H9 (cell line): ENCODE data around the gene F13A1. TPM values are rescaled to one million over a fixed set of nuclear protein-coding genes. Genes with fewer than 3 reads are reported as not detected.

ENCODE experiments used
- DNase-seq: peaks from one replicate; pipeline ENCODE4 v3.0.0-alpha.2; 2017
- H2AFZ ChIP-seq: one replicate; pipeline ENCODE4 v1.6.1; 2013; ENCODE audit warnings: mild to moderate bottlenecking, low read length, control low read depth, moderate library complexity
- H2AK5ac ChIP-seq: 2 replicates; pipeline ENCODE4 v1.6.1; 2013; ENCODE audit warnings: low read length, control low read depth, mixed read lengths; ENCODE audit not compliant: insufficient read length
- H2BK120ac ChIP-seq: one replicate; pipeline ENCODE4 v1.6.1; 2013; ENCODE audit warnings: low read depth, mild to moderate bottlenecking, low read length, control low read depth, inconsistent platforms; ENCODE audit not compliant: poor library complexity, severe bottlenecking
- H2BK12ac ChIP-seq: 2 replicates; pipeline ENCODE4 v1.6.1; 2013; ENCODE audit warnings: low read length, control low read depth, mixed read lengths, low read depth; ENCODE audit not compliant: insufficient read length
- H2BK15ac ChIP-seq: 2 replicates; pipeline ENCODE4 v1.6.1; 2013; ENCODE audit warnings: low read depth, low read length, control low read depth
- H2BK20ac ChIP-seq: one replicate; pipeline ENCODE4 v1.6.1; 2013; ENCODE audit warnings: low read depth, mild to moderate bottlenecking, low read length, control low read depth, inconsistent platforms; ENCODE audit not compliant: poor library complexity, severe bottlenecking
- H2BK5ac ChIP-seq: 2 replicates; pipeline ENCODE4 v1.6.1; 2013; ENCODE audit warnings: low read length, control low read depth, mixed read lengths; ENCODE audit not compliant: insufficient read length
- H3K14ac ChIP-seq: 2 replicates; pipeline ENCODE4 v1.6.1; 2013; ENCODE audit warnings: low read length, control low read depth; ENCODE audit not compliant: insufficient read depth
- H3K18ac ChIP-seq: 2 replicates; pipeline ENCODE4 v1.6.1; 2013; ENCODE audit warnings: low read depth, mild to moderate bottlenecking, mixed read lengths, low read length, control low read depth; ENCODE audit not compliant: insufficient read length
- H3K23ac ChIP-seq: 2 replicates; pipeline ENCODE4 v1.6.1; 2013; ENCODE audit warnings: low read length, control low read depth, mixed read lengths, low read depth; ENCODE audit not compliant: insufficient read length
- H3K23me2 ChIP-seq: 2 replicates; pipeline ENCODE4 v1.6.1; 2013; ENCODE audit warnings: low read depth, mild to moderate bottlenecking, mixed read lengths, low read length, control low read depth; ENCODE audit not compliant: insufficient read length, poor library complexity, severe bottlenecking
- H3K27ac ChIP-seq: 2 replicates; pipeline ENCODE4 v1.5.1; 2013; ENCODE audit warnings: low read length, control low read depth, mixed read lengths, low read depth; ENCODE audit not compliant: insufficient read length
- H3K27me3 ChIP-seq: 2 replicates; pipeline ENCODE4 v1.6.1; 2013; ENCODE audit warnings: low read length, control low read depth, inconsistent platforms; ENCODE audit not compliant: insufficient read depth
- H3K4ac ChIP-seq: 2 replicates; pipeline ENCODE4 v1.6.1; 2013; ENCODE audit warnings: low read depth, mild to moderate bottlenecking, control low read depth, inconsistent platforms, low read length, moderate library complexity
- H3K4me1 ChIP-seq: 2 replicates; pipeline ENCODE4 v1.6.1; 2013; ENCODE audit warnings: low read length, control low read depth, inconsistent platforms; ENCODE audit not compliant: insufficient read depth
- H3K4me2 ChIP-seq: 2 replicates; pipeline ENCODE4 v1.6.1; 2013; ENCODE audit warnings: low read length, control low read depth, mixed read lengths; ENCODE audit not compliant: insufficient read length, insufficient read depth
- H3K56ac ChIP-seq: 2 replicates; pipeline ENCODE4 v1.6.1; 2013; ENCODE audit warnings: low read depth, mild to moderate bottlenecking, mixed read lengths, low read length, control low read depth; ENCODE audit not compliant: insufficient read length
- H3K79me1 ChIP-seq: 2 replicates; pipeline ENCODE4 v1.6.1; 2013; ENCODE audit warnings: low read depth, mild to moderate bottlenecking, moderate library complexity, low read length, control low read depth, inconsistent platforms; ENCODE audit not compliant: insufficient read depth, poor library complexity, severe bottlenecking
- H3K79me2 ChIP-seq: 2 replicates; pipeline ENCODE4 v1.6.1; 2013; ENCODE audit warnings: low read length, control low read depth, inconsistent platforms; ENCODE audit not compliant: insufficient read depth
- H3K9ac ChIP-seq: 2 replicates; pipeline ENCODE4 v1.6.1; 2013; ENCODE audit warnings: low read length, control low read depth, mixed read lengths; ENCODE audit not compliant: insufficient read length; ENCODE audit errors: extremely low read depth
- H3K9me3 ChIP-seq: one replicate; pipeline ENCODE4 v1.6.1; 2013; ENCODE audit warnings: low read depth, low read length, inconsistent platforms; ENCODE audit not compliant: control insufficient read depth
- H3T11ph ChIP-seq: one replicate; pipeline ENCODE4 v1.6.1; 2013; ENCODE audit warnings: mild to moderate bottlenecking, low read length, control low read depth, inconsistent platforms
- H4K20me1 ChIP-seq: one replicate; pipeline ENCODE4 v1.6.1; 2013; ENCODE audit not compliant: control insufficient read depth, insufficient read length, insufficient read depth
- H4K5ac ChIP-seq: 2 replicates; pipeline ENCODE4 v1.6.1; 2013; ENCODE audit warnings: low read depth, mild to moderate bottlenecking, mixed read lengths, low read length, control low read depth; ENCODE audit not compliant: insufficient read length
- H4K8ac ChIP-seq: replicated peaks from 2 replicates; pipeline ENCODE4 v1.6.1; 2013; ENCODE audit warnings: low read length, control low read depth, mixed read lengths, low read depth; ENCODE audit not compliant: insufficient read length
- H4K91ac ChIP-seq: 2 replicates; pipeline ENCODE4 v1.6.1; 2013; ENCODE audit warnings: low read depth, mild to moderate bottlenecking, moderate library complexity, mixed read lengths, low read length, control low read depth; ENCODE audit not compliant: insufficient read length
- H3K27ac Mint-ChIP-seq, 3 experiments: 2 replicates in 2 of 3; 3 replicates in 1 of 3; pipeline ENCODE4 v1.8.0; 2020 to 2021; ENCODE audit warnings: mixed read lengths in 3 of 3, mild to moderate bottlenecking in 1 of 3, moderate library complexity in 1 of 3
- H3K27me3 Mint-ChIP-seq: 2 replicates; pipeline ENCODE4 v1.8.0; 2021; ENCODE audit warnings: low read depth, mild to moderate bottlenecking, moderate library complexity, mixed read lengths
- H3K36me3 Mint-ChIP-seq, 3 experiments: 2 replicates in 2 of 3; 3 replicates in 1 of 3; pipeline ENCODE4 v1.8.0; 2020 to 2021; ENCODE audit warnings: low read depth in 3 of 3, mixed read lengths in 3 of 3; ENCODE audit not compliant: insufficient read depth in 1 of 3
- H3K4me1 Mint-ChIP-seq, 2 experiments: 2 replicates each; pipeline ENCODE4 v1.8.0; 2020; ENCODE audit warnings: mixed read lengths in 2 of 2
- H3K4me3 Mint-ChIP-seq, 2 experiments: 2 replicates in 1 of 2; 3 replicates in 1 of 2; pipeline ENCODE4 v1.8.0; 2020 to 2021; ENCODE audit warnings: mild to moderate bottlenecking in 2 of 2, mixed read lengths in 2 of 2, moderate library complexity in 1 of 2
- H3K9me3 Mint-ChIP-seq, 2 experiments: 2 replicates in 1 of 2; 3 replicates in 1 of 2; pipeline ENCODE4 v1.8.0; 2020; ENCODE audit warnings: mild to moderate bottlenecking in 2 of 2, mixed read lengths in 2 of 2, moderate library complexity in 1 of 2
- WGBS: extraction: QIAGEN DNeasy Blood & Tissue Kit; methylation state at CpG from one replicate; pipeline ENCODE4 v1.1.7; 2013; ENCODE audit warnings: missing lambda C conversion rate, low lambda C conversion rate, mixed read lengths; ENCODE audit not compliant: insufficient read length; ENCODE audit errors: extremely low coverage; 5-methylcytosine and 5-hydroxymethylcytosine counted together
- long read RNA-seq: library from polyadenylated mRNA; unstranded; transcript quantifications from one replicate; pipeline ENCODE4 v2.0.0, GENCODE V29; 2020
- total RNA-seq: library from RNA; stranded (reverse); gene quantifications from 2 replicates; pipeline ENCODE4 v1.2.1, GENCODE V29; 2021
- TF ChIP-seq, protein P1 (sequence below): fragments of 200-600 bp; sonication (generic); conservative IDR thresholded peaks from 3 replicates; pipeline ENCODE4 v1.8.0; 2021; ENCODE audit warnings: antibody characterized with exemption, mild to moderate bottlenecking

The F13A1 gene
- total RNA-seq, result 0.15 and 0.18 TPM in 2 replicates
- long read RNA-seq, partial matches to known transcripts, result 0 of 1 reads
- long read RNA-seq, other reads (novel, unspliced or antisense), result 1 of 1 reads

DNA sequence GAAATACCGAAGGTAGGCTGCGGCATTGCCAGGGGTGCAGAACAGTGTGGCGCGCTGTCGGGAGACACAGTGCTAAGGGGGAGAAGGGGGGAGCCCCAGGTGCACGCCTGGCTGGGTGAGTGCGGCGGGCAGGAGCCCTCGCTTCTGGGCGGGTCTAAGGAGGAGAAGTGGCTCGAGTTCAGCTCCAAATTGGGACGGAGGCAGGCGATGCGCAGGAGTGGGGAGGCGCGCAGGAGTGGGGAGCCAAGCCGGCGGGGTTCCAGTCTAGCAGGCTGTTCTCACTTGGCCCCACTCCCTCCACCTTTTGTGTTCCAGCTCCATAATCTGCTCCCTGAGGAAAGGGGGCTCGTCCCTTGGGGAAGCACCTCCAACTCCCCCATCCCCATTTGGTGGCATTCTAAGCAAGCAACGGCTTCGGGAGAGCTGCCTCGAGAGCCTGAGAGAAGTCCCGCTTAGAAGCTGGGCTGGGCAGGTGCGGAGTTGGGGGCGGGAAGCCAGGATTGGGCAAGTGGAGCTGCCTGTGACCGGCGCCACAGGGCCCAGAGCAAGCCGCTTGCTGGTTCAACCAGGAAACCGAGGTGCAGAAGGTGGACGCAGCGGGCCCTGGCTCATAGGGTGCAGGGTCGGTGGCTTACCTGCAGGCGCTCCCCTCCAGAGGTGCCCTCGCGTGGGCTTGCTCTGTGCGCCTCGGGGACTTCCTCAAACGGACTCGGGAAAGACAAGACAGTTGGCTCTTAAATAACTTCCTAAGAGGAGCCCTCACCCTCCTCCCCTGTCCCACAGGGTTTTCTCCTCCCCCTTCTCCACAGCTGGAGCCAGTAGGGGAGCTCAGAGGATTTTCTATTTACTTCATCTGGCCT lies at the start of gene F13A1:
TSS of gene F13A1 (minus strand) at position 711 of the 860 bp plus-strand sequence. CDS start 1,998 bp downstream, outside the sequence.
- peaks cover 10% of the 10 kb centered on the region for H3K23me2 ChIP-seq
- no peaks in the 10 kb centered on the region for H3K79me2 ChIP-seq
- no peak within 1 kb of the TSS for H4K91ac ChIP-seq
- no peak within 1 kb of the TSS for H3K4ac ChIP-seq
- no peak within 1 kb of the TSS for H2BK20ac ChIP-seq
- H3K79me1 ChIP-seq, result no peaks in the 10 kb centered on the region
- no CpG with 5 or more reads among the region's 39 CpGs for WGBS
- TF ChIP-seq, protein P1, sequence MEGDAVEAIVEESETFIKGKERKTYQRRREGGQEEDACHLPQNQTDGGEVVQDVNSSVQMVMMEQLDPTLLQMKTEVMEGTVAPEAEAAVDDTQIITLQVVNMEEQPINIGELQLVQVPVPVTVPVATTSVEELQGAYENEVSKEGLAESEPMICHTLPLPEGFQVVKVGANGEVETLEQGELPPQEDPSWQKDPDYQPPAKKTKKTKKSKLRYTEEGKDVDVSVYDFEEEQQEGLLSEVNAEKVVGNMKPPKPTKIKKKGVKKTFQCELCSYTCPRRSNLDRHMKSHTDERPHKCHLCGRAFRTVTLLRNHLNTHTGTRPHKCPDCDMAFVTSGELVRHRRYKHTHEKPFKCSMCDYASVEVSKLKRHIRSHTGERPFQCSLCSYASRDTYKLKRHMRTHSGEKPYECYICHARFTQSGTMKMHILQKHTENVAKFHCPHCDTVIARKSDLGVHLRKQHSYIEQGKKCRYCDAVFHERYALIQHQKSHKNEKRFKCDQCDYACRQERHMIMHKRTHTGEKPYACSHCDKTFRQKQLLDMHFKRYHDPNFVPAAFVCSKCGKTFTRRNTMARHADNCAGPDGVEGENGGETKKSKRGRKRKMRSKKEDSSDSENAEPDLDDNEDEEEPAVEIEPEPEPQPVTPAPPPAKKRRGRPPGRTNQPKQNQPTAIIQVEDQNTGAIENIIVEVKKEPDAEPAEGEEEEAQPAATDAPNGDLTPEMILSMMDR, result no peak
- no peaks in the 10 kb centered on the region; the same call in 1 of the 2 replicates for H3K27me3 ChIP-seq
- H2BK15ac ChIP-seq, result no peak within 1 kb of the TSS
- H3K18ac ChIP-seq, result no peak within 1 kb of the TSS
- no peak within 1 kb of the TSS for H3K56ac ChIP-seq
- no peak within 1 kb of the TSS for H2BK5ac ChIP-seq
- DNase-seq, result peak; percentile 71
- no peak within 1 kb of the TSS; the same call in 1 of the 2 replicates for H3K14ac ChIP-seq
- H3K4me2 ChIP-seq, result peak within 1 kb of the TSS; percentile 80
- H3T11ph ChIP-seq, result no peak within 1 kb of the TSS
- H3K4me1 ChIP-seq, result 0 out of 2 replicates have a peak, but pooled peaks cover 2% of the 10 kb centered on the region
- no peak within 1 kb of the TSS for H2BK12ac ChIP-seq
- H3K27ac Mint-ChIP-seq, result no peak within 1 kb of the TSS
- no peak within 1 kb of the TSS for H4K8ac ChIP-seq
- H4K5ac ChIP-seq, result no peak within 1 kb of the TSS
- no peak within 1 kb of the TSS for H2AFZ ChIP-seq
- no peak within 1 kb of the TSS for H3K27ac ChIP-seq
- no peaks in the 10 kb centered on the region for H3K9me3 ChIP-seq
- H2BK120ac ChIP-seq, result no peak within 1 kb of the TSS
- no peaks in the 10 kb centered on the region for H4K20me1 ChIP-seq
- peaks cover 24 to 27% of the 10 kb centered on the region in 2 experiments for H3K4me1 Mint-ChIP-seq
- no peak within 1 kb of the TSS for H3K23ac ChIP-seq
- no peak within 1 kb of the TSS for H2AK5ac ChIP-seq
- no peaks in the 10 kb centered on the region for H3K36me3 Mint-ChIP-seq
- no peaks in the 10 kb centered on the region for H3K9me3 Mint-ChIP-seq
- H3K4me3 Mint-ChIP-seq, result peak within 1 kb of the TSS; percentile 62 to 80
- H3K27me3 Mint-ChIP-seq, result peaks cover 54% of the 10 kb centered on the region
- no peak within 1 kb of the TSS for H3K9ac ChIP-seq
